ENCODE data around the gene PRKAA2.
A peak's percentile ranks its signal among the peaks of the same experiment; 100 is the strongest.
"Not testable (repeated sequence)": the region's sequence is repeated elsewhere in the genome, so short reads cannot be mapped to it uniquely, and the experiment has no call there.

Gene PRKAA2

DNA sequence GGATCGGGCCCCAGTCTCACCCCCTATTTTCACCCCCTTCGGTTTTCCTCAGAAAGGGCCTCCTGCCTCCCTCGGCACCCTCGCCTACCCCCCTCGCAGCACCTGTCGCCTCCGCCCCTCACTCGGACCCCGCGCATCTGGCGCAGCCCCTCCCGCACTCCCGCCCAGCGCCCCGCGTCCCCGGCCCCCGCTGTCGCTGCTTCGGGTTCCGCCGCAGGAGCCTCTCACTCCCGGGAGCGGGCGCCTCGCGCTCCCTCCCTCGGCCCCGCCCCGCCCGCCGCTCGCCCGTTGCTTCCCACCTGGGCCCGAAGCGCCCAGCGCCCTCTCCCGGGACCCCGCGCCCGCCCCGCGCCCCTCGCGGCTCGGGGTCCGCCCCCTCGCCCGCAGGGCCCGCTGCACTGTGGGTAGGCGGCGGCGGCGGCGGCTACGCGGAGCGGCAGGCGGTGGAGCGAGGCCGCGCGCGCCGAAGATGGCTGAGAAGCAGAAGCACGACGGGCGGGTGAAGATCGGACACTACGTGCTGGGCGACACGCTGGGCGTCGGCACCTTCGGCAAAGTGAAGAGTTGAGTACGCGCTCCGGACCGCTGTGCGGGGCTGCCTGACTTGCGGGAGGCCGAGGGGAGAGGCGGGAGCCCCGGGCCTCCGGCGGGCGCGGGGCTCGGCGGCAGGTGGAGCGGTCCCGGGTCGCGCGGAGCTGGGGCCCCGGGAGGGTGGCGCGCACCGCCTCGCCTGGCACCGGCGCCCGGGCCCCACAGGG, at the start of gene PRKAA2:
TSS of gene PRKAA2 (plus strand) at position 396 of the 758 bp plus-strand sequence. CDS start at position 470, 74 bp downstream.
- DNase-seq: peak in 39 of 56 donors; percentile 7 to 59 (median 34)

- not testable (repeated sequence) for DNase-seq
These were observed 49.5 kb upstream of the PRKAA2 start for GRCh38 chr1:56595397-56596191.

- DNase-seq: not testable (repeated sequence)
These were observed 35.0 kb upstream of the PRKAA2 start for GRCh38 chr1:56610097-56610496.

- not testable (repeated sequence) for DNase-seq
These were observed 34.3 kb upstream of the PRKAA2 start for GRCh38 chr1:56610770-56611169.

DNA sequence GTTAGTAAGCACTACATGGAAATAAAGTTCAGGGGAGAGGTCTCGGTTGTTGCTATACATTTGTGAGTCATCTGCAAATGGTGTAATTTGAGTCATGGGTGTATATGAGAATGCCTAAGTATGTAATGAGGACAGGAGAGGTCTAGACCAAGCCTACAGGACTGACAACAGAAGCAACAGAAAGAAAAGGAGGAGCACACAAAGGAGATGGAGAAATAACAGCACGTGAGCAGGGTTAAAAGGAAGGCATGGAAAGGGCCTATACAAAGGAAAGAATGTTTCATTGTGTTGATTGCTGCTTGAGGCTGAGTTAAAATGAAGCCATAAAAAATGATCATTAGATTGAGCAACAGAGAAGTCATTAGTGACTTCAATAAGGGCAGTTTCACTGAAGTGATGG, 28.0 kb upstream of the PRKAA2 start:
- no peak for DNase-seq

- no peak for DNase-seq
These were observed 19.2 kb upstream of the PRKAA2 start for GRCh38 chr1:56625819-56626440.

DNA sequence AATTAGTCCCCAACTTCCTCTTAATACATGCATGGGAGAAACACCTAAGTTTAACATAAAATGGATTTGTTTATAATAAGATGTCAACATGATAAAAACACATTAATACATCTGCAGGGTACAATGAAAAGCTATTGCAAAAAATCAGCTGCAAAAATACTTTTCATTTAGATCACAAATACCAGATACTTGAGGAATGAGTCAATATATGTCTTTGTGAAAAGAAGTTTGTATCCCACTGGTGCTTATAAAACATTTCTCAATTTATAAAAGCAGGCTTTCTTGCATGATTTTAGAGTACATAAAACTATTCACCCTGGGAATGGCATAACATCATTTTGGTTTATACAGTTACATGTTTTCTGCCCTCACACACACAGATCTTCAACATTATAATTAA, 18.6 kb upstream of the PRKAA2 start:
- DNase-seq: no peak

DNA sequence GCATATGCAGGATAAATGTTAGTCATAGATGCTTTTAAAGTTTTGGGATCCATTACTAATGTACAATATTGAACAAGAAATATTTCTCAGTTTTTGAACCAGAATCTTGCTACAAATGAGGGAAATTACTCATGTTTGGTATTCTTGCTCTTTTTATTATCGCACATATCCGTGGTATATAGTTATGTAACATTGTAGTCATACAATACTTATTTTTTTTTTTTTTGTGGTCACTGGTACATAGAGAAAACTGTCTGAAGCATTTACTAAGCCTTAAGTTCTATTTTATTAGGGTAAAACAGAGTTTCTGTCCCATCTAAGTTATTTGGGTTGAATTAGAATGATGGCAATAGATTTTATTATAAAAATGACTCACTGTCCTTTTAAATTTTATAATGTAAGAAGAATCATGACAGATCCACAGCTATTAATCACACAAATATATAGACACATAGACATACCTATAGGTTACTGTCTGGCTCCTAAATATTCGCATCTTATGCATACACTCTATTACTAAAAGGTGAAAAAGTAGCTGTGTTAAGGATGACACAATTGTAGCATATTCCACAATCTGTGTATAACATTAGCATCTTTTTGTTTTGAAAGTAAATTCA, 18.0 kb upstream of the PRKAA2 start:
- no peak for DNase-seq

GRCh38 chr1:56627636-56628039, 17.5 kb upstream of the PRKAA2 start:
- DNase-seq: no peak

DNA sequence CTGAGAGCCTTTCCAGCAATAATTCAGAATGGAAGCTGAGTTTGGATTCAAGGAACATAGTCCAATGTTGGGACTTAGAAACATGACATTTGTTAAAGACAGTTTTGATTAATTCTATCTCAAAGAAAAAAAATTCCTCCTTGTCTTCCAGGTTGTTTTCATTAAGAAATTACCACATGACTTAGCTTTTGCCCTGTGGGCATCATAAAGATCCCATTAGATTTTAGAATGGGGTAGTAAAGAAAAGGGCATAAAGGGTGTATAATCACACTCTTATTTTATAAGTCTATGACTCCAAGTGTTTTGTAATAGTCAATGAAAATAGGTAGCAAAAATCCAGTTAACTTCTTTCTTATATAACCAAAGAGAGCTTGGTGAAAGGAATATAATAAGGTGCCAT, 14.3 kb upstream of the PRKAA2 start:
- DNase-seq: no peak

DNA sequence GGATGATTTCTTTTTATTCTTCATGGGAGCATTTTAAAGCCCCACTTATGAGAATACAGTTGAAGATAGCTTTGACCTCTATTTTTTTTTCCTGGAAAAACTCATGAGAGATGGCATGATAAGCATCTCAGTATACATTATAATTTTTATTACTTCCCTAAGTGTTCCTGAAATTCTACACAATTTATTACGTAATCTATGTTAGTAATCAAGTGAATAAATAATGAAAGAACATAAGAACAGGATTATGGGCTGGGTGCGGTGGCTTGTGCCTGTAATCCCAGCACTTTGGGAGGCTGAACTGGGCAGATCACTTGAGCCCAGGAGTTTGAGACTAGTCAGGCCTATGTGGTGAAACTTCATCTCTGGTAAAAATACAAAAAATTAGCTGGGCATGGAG, 13.2 kb upstream of the PRKAA2 start:
- no peak for DNase-seq

DNA sequence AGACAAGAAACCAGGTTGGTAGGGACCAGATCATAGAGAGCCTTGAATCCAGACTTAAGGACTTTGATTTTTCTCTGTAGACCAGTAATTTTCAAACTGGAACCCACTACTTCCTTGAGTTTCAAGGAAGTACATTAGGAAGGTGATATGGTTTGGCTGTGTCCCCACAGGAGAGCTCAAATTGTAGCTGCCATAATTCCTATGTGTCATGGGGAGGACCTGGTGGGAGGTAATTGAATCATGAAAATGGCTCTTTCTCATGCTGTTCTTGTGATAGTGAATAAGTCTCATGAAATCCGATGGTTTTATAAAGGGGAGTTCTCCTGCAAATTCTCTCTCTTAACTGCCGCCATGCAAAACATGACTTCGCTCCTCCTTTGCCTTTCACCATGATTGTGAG, 10.1 kb upstream of the PRKAA2 start:
- DNase-seq: no peak

GRCh38 chr1:56638248-56638647, 6.9 kb upstream of the PRKAA2 start:
- no peak for DNase-seq

DNA sequence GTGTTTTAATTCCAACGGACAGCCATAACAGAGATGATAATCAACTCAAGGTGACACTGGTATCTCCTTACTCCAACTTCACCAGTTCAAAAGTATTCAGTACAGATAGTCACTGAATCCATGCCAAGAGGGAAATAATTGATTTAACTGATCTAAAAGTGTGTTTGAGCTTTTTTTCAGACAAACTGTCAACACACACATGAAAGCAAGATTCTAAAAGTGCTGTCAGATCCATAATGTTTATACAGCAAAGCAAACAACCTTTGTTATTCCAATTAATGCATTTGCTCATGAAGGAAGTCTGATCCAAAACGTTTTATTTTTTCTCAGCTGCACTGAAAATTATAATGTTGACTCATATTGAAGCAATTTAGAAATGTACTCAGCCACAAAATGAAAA, 5.9 kb upstream of the PRKAA2 start:
- no peak for DNase-seq

GRCh38 chr1:56643661-56644060, 1.5 kb upstream of the PRKAA2 start:
- no peak for DNase-seq

- peak in 5 of 56 donors; percentile 4 to 32 (median 22) for DNase-seq
These were observed 823 bp upstream of the PRKAA2 start for GRCh38 chr1:56644064-56644918.

DNA sequence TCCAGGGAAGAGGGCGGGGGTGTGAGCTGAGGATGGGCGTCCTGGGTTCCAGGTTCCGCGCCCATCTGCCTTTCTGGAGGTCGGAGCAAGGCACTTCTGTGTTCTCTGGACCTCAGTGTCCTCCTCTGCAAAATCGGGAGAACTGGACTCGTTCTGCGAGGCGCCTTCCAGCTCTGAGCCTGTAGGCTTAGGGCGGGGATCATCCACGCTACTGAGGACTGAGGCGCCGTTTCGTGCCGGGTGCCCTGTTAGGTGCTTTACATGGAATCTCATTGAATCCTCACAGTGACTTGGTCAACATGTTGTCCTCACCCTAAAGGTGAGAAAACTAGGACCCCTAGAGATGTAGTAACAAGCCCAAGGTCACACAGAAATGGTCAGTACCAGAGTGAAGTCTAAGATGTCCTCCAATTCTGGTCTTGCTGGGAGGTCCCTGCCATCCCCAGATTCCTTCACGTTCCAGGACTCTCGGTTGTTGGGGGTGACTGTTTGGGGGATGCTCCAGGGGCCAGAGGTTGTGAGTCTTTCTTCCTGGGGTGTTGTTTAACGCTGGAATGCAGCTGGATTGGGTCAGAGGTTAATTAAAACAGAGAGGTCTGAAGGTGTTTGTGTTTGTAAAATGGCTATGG, 677 bp downstream of the PRKAA2 start:
- DNase-seq: peak in 22 of 56 donors; percentile 2 to 57 (median 19)

GRCh38 chr1:56646611-56647010, 1.5 kb downstream of the PRKAA2 start:
- DNase-seq: no peak

DNA sequence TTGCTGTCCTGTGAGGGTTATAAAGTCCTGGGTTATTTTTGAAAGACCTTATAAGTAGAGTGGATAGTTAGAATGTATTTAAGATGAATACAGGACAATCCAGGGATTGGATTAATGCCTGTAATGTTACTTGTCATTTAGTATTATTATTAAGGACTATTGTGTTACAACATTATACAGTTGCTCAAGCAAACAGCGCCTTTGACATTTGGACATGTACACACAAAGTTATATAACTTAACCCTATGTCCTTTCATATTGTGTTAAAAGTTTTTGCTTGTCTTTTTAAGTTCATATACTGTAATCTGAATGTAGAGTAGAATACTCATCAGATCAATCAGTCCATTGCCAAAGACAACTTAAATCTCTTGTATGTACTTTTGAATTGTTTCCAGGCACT, 2.0 kb downstream of the PRKAA2 start:
- no peak for DNase-seq

DNA sequence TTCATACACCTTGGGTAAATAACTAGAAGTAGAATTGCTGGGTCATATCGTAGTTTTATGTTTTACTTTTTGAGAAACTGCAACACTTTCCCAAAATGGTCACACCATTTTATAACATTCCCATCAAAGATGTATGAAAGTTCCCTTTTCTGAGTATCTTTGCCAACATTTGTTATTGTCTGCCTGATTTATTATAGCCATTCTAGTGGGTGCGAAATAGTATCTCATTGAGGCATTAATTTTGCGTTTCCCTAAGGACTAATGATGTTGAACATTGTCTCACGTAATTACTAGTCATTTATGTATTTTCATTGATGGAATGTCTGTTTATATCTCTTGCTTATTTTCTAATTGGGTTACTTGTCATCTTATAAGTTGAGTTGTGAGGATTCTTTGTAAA, 3.4 kb downstream of the PRKAA2 start:
- DNase-seq: no peak

Data from amygdala (tissue), 56 donors.